ENCODE data around the gene TFCP2L1. TPM values are rescaled to one million over a fixed set of nuclear protein-coding genes. Genes with fewer than 3 reads are reported as not detected.

TFCP2L1 gene
- total RNA-seq, 1 experiment from 2014 or later, result 4.3 TPM

DNA sequence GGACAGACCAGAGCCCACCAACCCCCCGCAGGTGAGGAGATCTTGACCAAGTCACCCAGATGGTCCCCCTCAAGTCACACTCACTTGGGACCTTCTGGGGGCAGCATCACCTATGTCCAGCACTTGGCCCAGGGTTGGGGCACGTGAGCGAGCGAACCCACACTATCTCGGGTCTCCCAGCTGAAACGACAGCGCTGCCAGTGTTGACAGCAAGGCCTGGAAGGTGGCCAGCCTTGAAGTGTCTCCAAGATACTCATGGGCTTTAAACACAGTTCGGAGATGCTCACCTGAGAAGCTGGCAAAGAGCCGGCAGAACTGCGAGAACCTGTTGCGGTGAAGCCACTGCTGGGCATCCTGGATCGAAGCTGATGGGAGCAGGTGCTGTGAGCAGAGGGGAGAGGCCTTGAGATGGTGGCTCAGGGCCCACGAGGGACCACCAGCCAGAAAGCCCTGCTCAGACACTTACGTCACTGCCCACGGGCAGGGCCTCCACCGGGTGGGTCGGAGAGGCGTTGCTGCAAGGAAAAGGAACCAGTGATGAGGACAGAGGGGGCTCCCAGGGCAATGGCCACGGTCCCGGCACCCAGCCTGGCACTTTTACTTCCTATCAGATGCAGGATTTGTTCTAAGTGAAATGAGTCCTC, 47.5 kb downstream of the TFCP2L1 start:
- Mint-ChIP-seq H3K4me3 (no peak overlapping the region), H3K36me3 (no peaks in the 10 kb centered on the region), H3K27ac (no peak overlapping the region), H3K27me3 (ENCODE audit: low read depth) (no peaks in the 10 kb centered on the region), H3K9me3 (no peaks in the 10 kb centered on the region), H3K4me1 (no peaks in the 10 kb centered on the region)
- ChIA-PET POLR2A (no interaction called here), CTCF (no interaction called here)
- TF ChIP-seq RORB (CRISPR knock-in tag; IDR thresholded peaks at IDR 0.05) (no peak), MYBL2 (CRISPR knock-in tag; IDR thresholded peaks at IDR 0.05) (no peak), NFYB (CRISPR knock-in tag; conservative IDR thresholded peaks at IDR 0.05; ENCODE audit: low read depth) (no peak), ESRRA (CRISPR knock-in tag; IDR thresholded peaks at IDR 0.05; ENCODE audit: borderline replicate concordance) (no peak), ZNF121 (CRISPR knock-in tag; IDR thresholded peaks at IDR 0.05) (no peak), JAZF1 (CRISPR knock-in tag; IDR thresholded peaks at IDR 0.05) (no peak), ETV6 (CRISPR knock-in tag; IDR thresholded peaks at IDR 0.05) (no peak), PRRX2 (CRISPR knock-in tag; IDR thresholded peaks at IDR 0.05) (no peak), SMAD4 (CRISPR knock-in tag; IDR thresholded peaks at IDR 0.05) (no peak), SMAD3 (CRISPR knock-in tag; IDR thresholded peaks at IDR 0.05; ENCODE audit: borderline replicate concordance) (no peak), ZNF416 (CRISPR knock-in tag; IDR thresholded peaks at IDR 0.05) (no peak)
- TF ChIP-seq, protein P1, sequence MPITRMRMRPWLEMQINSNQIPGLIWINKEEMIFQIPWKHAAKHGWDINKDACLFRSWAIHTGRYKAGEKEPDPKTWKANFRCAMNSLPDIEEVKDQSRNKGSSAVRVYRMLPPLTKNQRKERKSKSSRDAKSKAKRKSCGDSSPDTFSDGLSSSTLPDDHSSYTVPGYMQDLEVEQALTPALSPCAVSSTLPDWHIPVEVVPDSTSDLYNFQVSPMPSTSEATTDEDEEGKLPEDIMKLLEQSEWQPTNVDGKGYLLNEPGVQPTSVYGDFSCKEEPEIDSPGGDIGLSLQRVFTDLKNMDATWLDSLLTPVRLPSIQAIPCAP (CRISPR knock-in tag; IDR thresholded peaks at IDR 0.05), result no peak
- TF ChIP-seq, protein P2, sequence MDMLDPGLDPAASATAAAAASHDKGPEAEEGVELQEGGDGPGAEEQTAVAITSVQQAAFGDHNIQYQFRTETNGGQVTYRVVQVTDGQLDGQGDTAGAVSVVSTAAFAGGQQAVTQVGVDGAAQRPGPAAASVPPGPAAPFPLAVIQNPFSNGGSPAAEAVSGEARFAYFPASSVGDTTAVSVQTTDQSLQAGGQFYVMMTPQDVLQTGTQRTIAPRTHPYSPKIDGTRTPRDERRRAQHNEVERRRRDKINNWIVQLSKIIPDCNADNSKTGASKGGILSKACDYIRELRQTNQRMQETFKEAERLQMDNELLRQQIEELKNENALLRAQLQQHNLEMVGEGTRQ (CRISPR knock-in tag; IDR thresholded peaks at IDR 0.05), result no peak
- TF ChIP-seq, protein P3, sequence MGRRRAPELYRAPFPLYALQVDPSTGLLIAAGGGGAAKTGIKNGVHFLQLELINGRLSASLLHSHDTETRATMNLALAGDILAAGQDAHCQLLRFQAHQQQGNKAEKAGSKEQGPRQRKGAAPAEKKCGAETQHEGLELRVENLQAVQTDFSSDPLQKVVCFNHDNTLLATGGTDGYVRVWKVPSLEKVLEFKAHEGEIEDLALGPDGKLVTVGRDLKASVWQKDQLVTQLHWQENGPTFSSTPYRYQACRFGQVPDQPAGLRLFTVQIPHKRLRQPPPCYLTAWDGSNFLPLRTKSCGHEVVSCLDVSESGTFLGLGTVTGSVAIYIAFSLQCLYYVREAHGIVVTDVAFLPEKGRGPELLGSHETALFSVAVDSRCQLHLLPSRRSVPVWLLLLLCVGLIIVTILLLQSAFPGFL (CRISPR knock-in tag; IDR thresholded peaks at IDR 0.05; ENCODE audit: borderline replicate concordance), result no peak
- TF ChIP-seq, protein P4, sequence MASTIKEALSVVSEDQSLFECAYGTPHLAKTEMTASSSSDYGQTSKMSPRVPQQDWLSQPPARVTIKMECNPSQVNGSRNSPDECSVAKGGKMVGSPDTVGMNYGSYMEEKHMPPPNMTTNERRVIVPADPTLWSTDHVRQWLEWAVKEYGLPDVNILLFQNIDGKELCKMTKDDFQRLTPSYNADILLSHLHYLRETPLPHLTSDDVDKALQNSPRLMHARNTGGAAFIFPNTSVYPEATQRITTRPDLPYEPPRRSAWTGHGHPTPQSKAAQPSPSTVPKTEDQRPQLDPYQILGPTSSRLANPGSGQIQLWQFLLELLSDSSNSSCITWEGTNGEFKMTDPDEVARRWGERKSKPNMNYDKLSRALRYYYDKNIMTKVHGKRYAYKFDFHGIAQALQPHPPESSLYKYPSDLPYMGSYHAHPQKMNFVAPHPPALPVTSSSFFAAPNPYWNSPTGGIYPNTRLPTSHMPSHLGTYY (CRISPR knock-in tag; IDR thresholded peaks at IDR 0.05), result no peak
- TF ChIP-seq, protein P5, sequence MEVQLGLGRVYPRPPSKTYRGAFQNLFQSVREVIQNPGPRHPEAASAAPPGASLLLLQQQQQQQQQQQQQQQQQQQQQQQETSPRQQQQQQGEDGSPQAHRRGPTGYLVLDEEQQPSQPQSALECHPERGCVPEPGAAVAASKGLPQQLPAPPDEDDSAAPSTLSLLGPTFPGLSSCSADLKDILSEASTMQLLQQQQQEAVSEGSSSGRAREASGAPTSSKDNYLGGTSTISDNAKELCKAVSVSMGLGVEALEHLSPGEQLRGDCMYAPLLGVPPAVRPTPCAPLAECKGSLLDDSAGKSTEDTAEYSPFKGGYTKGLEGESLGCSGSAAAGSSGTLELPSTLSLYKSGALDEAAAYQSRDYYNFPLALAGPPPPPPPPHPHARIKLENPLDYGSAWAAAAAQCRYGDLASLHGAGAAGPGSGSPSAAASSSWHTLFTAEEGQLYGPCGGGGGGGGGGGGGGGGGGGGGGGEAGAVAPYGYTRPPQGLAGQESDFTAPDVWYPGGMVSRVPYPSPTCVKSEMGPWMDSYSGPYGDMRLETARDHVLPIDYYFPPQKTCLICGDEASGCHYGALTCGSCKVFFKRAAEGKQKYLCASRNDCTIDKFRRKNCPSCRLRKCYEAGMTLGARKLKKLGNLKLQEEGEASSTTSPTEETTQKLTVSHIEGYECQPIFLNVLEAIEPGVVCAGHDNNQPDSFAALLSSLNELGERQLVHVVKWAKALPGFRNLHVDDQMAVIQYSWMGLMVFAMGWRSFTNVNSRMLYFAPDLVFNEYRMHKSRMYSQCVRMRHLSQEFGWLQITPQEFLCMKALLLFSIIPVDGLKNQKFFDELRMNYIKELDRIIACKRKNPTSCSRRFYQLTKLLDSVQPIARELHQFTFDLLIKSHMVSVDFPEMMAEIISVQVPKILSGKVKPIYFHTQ (CRISPR knock-in tag; IDR thresholded peaks at IDR 0.05), result no peak
- TF ChIP-seq, protein P6, sequence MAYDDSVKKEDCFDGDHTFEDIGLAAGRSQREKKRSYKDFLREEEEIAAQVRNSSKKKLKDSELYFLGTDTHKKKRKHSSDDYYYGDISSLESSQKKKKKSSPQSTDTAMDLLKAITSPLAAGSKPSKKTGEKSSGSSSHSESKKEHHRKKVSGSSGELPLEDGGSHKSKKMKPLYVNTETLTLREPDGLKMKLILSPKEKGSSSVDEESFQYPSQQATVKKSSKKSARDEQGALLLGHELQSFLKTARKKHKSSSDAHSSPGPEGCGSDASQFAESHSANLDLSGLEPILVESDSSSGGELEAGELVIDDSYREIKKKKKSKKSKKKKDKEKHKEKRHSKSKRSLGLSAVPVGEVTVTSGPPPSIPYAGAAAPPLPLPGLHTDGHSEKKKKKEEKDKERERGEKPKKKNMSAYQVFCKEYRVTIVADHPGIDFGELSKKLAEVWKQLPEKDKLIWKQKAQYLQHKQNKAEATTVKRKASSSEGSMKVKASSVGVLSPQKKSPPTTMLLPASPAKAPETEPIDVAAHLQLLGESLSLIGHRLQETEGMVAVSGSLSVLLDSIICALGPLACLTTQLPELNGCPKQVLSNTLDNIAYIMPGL (CRISPR knock-in tag; IDR thresholded peaks at IDR 0.05), result no peak
- TF ChIP-seq, protein P7, sequence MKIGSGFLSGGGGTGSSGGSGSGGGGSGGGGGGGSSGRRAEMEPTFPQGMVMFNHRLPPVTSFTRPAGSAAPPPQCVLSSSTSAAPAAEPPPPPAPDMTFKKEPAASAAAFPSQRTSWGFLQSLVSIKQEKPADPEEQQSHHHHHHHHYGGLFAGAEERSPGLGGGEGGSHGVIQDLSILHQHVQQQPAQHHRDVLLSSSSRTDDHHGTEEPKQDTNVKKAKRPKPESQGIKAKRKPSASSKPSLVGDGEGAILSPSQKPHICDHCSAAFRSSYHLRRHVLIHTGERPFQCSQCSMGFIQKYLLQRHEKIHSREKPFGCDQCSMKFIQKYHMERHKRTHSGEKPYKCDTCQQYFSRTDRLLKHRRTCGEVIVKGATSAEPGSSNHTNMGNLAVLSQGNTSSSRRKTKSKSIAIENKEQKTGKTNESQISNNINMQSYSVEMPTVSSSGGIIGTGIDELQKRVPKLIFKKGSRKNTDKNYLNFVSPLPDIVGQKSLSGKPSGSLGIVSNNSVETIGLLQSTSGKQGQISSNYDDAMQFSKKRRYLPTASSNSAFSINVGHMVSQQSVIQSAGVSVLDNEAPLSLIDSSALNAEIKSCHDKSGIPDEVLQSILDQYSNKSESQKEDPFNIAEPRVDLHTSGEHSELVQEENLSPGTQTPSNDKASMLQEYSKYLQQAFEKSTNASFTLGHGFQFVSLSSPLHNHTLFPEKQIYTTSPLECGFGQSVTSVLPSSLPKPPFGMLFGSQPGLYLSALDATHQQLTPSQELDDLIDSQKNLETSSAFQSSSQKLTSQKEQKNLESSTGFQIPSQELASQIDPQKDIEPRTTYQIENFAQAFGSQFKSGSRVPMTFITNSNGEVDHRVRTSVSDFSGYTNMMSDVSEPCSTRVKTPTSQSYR (CRISPR knock-in tag; IDR thresholded peaks at IDR 0.05), result no peak
- TF ChIP-seq, protein P8, sequence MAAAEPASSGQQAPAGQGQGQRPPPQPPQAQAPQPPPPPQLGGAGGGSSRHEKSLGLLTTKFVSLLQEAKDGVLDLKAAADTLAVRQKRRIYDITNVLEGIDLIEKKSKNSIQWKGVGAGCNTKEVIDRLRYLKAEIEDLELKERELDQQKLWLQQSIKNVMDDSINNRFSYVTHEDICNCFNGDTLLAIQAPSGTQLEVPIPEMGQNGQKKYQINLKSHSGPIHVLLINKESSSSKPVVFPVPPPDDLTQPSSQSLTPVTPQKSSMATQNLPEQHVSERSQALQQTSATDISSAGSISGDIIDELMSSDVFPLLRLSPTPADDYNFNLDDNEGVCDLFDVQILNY (CRISPR knock-in tag; IDR thresholded peaks at IDR 0.05), result no peak
- ATAC-seq, result no peak
- DNase-seq (ENCODE audit: low spot score), result no peak
